Measurements from ENCODE around the gene SCAF1.

SCAF1 gene

GRCh38 chr19:49665036-49665350 is 23.0 kb downstream of the SCAF1 start:
- Histone ChIP-seq H3K36me3 (ENCODE audit: insufficient read depth) (no peaks in the 10 kb centered on the region), H3K27ac (peak overlapping the region; percentile 86), H4K20me1 (ENCODE audit: insufficient read depth) (no peaks in the 10 kb centered on the region), H3K9ac (peak overlapping the region; percentile 41; the same call in 1 of the 2 replicates), H3K4me1 (ENCODE audit: low read depth, poor library complexity, severe bottlenecking) (peaks cover 24% of the 10 kb centered on the region), H3K4me3 (IDR thresholded peaks at IDR 0.05; ENCODE audit: insufficient read depth, low read depth, low read length) (no peak overlapping the region), H3K4me2 (peak overlapping the region; percentile 75), H2AFZ (ENCODE audit: low read depth) (peak overlapping the region; percentile 59; the same call in 1 of the 2 replicates), H3K79me2 (ENCODE audit: insufficient read depth, low read depth) (peaks cover 31% of the 10 kb centered on the region), H3K27me3 (ENCODE audit: insufficient read depth, low read depth) (no peaks in the 10 kb centered on the region)
- TF ChIP-seq CTCF (conservative IDR thresholded peaks at IDR 0.05; ENCODE audit: low read depth, low read length) = no peak

DNA sequence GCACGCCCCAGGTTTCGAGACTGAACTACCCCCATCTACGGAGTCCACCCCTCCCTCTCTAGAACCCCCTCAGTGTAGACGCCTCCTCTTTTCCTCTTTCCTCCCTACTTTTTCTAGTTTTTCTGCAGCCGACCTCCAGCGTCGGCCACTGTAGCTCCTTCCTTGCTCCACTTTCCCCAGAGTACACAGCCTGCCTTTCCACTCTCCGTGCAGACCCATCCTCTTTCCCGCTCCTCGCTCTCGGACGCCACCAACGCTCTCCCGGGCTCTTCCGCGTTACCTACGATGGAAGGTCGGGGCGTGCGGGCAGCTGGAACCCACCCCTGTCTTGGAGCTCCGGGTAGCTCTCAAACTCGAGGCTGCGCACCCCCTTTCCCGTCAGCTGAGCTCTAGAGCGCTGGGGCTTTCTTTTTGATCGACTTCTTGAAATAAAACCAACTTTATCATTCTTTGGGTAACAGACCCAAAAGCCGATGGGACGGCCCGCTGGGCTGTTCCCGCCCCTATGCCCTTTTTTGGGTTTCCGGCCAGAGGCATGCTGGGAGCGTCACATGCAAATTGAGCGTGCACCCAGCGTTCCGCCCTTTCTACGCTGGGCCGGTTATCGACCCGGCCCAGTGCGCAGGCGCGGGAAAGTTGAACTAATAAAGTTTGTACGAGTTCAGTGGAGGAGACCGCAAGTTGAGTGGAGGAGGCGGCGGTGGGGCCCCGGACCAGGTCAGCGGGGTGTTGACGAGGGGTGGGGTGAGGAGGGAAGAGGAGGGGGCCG is 23.5 kb downstream of the SCAF1 start, which contains the start of the genes BCL2L12 and IRF3:
BCL2L12 (plus strand) TSS at position 583 of the 769 bp plus-strand sequence. CDS start 760 bp downstream, outside the sequence.
IRF3 (minus strand) TSS at position 507 of the 769 bp plus-strand sequence. CDS start 1,019 bp downstream, outside the sequence.
- peak within 1 kb of the TSS; percentile 59 for H2AFZ ChIP-seq (ENCODE audit: low read depth)
- H3K9ac ChIP-seq = peak within 1 kb of the TSS; percentile 41; the same call in 1 of the 2 replicates
- peak within 1 kb of the TSS; percentile 83 for H3K4me2 ChIP-seq
- H3K79me2 ChIP-seq (ENCODE audit: insufficient read depth, low read depth) = peaks cover 31% of the 10 kb centered on the region
- no peak within 1 kb of the TSS for H3K4me3 ChIP-seq (IDR thresholded peaks at IDR 0.05; ENCODE audit: insufficient read depth, low read depth, low read length)
- no peaks in the 10 kb centered on the region for H3K36me3 ChIP-seq (ENCODE audit: insufficient read depth)
- peak; percentile 2; the same call in 1 of the 2 replicates for TF ChIP-seq CTCF (conservative IDR thresholded peaks at IDR 0.05; ENCODE audit: low read depth, low read length)
- H3K27me3 ChIP-seq (ENCODE audit: insufficient read depth, low read depth) = no peaks in the 10 kb centered on the region
- H3K27ac ChIP-seq = peak within 1 kb of the TSS; percentile 86
- peaks cover 24% of the 10 kb centered on the region for H3K4me1 ChIP-seq (ENCODE audit: low read depth, poor library complexity, severe bottlenecking)
- no peaks in the 10 kb centered on the region for H4K20me1 ChIP-seq (ENCODE audit: insufficient read depth)

DNA sequence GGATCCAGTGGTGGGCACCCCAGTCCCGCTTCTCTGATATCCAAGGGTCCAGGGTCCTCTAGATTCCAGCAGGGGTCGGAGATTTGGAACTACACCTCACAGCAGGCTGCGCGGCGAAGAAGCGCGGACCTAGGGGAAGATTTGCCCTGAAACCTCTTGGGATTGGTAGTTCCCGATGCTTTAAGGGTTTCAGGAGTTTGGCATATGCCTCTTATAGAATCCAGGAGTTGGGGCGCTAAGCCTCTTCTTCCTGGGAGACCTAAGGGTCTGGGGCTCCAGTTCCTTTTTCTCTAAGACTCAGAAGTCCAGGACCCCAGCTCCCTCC is 24.1 kb downstream of the SCAF1 start:
- Histone ChIP-seq H3K79me2 (ENCODE audit: insufficient read depth, low read depth) (peaks cover 31% of the 10 kb centered on the region), H2AFZ (ENCODE audit: low read depth) (peak overlapping the region; percentile 59; the same call in 1 of the 2 replicates), H4K20me1 (ENCODE audit: insufficient read depth) (no peaks in the 10 kb centered on the region), H3K27me3 (ENCODE audit: insufficient read depth, low read depth) (no peaks in the 10 kb centered on the region), H3K36me3 (ENCODE audit: insufficient read depth) (no peaks in the 10 kb centered on the region), H3K4me2 (peak overlapping the region; percentile 83), H3K4me3 (IDR thresholded peaks at IDR 0.05; ENCODE audit: insufficient read depth, low read depth, low read length) (no peak overlapping the region), H3K4me1 (ENCODE audit: low read depth, poor library complexity, severe bottlenecking) (peaks cover 24% of the 10 kb centered on the region), H3K27ac (peak overlapping the region; percentile 86; the same call in 1 of the 2 replicates), H3K9ac (peak overlapping the region; percentile 41; the same call in 1 of the 2 replicates)
- TF ChIP-seq CTCF (conservative IDR thresholded peaks at IDR 0.05; ENCODE audit: low read depth, low read length) = no peak

GRCh38 chr19:49667473-49667872 is 25.5 kb downstream of the SCAF1 start:
- no peak overlapping the region for H3K9ac ChIP-seq
- peaks cover 23% of the 10 kb centered on the region for H3K4me1 ChIP-seq (ENCODE audit: low read depth, poor library complexity, severe bottlenecking)
- no peak overlapping the region for H2AFZ ChIP-seq (ENCODE audit: low read depth)
- H3K27ac ChIP-seq = no peak overlapping the region
- no peaks in the 10 kb centered on the region for H3K36me3 ChIP-seq (ENCODE audit: insufficient read depth)
- no peaks in the 10 kb centered on the region for H4K20me1 ChIP-seq (ENCODE audit: insufficient read depth)
- H3K79me2 ChIP-seq (ENCODE audit: insufficient read depth, low read depth) = peaks cover 31% of the 10 kb centered on the region
- peak overlapping the region; percentile 83; the same call in 1 of the 2 replicates for H3K4me2 ChIP-seq
- no peak for TF ChIP-seq CTCF (conservative IDR thresholded peaks at IDR 0.05; ENCODE audit: low read depth, low read length)
- no peak overlapping the region for H3K4me3 ChIP-seq (IDR thresholded peaks at IDR 0.05; ENCODE audit: insufficient read depth, low read depth, low read length)
- H3K27me3 ChIP-seq (ENCODE audit: insufficient read depth, low read depth) = no peaks in the 10 kb centered on the region

Data from KMS-11 (cell line).